Midbrain (tissue), 1 donor: ENCODE data around the gene PPP6R1.

Source experiments
- DNase-seq: peaks from one replicate; lab custom pipeline; 2025; lab: John Stamatoyannopoulos, UW

Gene PPP6R1

DNA sequence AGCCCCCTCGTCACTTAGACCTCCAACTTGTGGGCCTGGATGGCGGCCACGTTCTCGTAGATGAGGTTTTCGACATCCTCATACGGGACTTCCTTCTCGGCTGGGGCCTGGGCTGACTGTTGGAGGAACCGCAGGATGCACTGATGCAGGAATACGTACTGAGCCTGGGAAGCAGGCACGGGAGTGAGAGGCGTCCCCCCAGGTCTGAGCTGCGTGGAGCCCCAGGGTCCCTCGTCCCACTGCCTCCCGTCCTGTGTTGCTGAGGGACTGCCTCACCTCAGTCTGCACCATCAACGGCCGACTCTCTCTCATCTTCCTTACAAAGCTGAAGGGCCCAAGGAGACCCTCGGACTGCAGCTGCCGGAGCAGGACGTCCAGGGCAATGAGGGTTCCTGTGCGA, 77.1 kb downstream of the PPP6R1 start:
- DNase-seq = no peak
